IPS-NIHi11 (cell line): ENCODE results near the gene FGF8.

Source experiments
- DNase-seq: peaks from one replicate; pipeline ENCODE4 v3.0.0; 2012; ENCODE audit warnings: mixed read lengths, low spot score

The FGF8 gene

DNA sequence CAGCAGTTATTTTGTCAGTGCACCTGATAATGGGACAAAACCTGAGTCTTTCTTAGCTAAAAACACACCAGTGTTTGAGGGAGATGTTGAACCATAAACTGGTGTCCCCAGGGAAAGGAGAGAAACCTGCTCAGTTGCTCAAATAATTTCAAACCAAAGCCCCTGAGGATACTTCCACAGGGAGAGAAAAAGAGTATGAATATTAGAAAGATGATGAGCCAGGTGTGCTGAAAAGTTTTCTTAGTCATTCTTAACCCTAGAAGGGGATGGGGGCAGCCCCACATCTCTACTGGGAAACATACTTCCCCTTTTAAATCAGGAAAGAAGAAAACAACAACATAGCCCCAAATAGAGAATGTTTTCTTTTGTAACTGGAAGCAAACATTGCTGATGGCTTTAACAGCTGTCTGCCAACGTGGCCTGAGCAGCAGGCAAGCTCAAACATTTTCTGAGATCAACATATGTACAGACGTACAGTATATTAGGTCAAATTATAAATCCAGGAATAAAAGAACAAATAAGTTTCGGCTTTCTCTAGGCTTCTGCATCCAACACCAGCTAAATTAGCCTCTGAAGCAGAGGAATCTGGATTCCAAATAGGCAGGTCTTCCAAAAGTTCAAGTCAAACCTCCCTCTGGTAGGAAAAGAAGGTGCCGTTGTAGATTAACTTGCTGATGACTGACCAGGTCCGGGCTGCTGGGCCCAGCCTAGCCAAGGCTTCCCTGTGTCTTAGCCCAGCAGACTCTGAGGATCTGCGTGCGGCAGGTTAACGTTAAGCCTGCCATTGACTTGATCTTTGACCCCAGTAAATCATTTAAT, 50.4 kb downstream of the FGF8 start:
- no peak for DNase-seq

DNA sequence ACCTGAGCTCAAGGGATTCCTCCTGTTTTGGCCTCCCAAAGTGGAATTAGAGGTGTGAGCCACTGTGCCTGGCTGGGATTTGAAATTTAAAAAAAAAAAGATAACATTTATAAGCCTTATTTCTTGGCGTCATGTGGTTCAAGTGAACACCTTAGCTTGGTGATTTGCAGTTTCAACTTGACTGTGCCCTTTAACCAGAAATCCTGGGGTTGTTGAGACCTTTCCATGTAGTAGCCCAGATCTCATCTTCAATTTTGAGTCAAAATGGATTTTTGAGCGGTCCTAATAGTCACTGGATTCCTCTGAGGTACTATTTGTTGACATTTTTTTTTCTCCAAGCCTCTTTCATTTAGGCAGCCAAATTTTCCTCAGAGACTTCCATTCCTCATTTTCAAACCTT, 51.5 kb downstream of the FGF8 start:
- no peak for DNase-seq

DNA sequence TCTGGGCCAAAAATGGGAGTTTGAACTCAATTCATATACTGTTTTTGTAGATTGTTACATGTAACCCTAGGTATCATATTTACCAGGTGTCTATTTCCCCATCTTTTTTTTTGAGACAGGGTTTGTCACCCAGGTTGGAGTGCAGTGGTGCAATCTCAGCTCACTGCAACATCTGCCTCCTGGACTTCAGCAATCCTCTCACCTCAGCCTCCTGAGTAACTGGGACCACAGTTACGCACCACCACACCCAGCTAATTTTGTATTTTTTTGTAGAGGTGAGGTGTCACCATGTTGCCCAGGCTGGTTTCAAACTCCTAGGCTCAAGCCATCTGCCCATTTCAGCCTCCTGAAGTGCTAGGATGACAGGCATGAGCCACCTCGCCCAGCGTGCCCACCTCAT, 52.7 kb downstream of the FGF8 start:
- DNase-seq, result no peak

DNA sequence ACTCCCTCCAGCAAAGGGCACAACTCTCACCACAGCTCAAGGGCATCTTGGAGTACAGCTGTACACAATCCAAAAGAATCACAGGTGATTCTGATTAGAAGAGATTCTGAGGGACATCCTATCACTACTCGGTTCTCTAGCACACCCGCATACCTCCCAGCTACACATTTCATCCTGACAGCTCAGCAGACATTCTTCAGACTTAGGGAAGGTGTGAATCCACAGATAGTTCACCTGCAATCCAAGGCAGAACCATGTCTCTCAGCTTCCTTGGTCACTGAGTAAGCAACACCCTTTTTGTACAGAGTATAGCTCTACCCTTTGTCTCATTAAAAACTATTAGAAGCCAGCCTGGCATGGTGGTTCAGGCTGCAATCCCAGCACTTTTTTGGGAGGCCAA, 54.1 kb downstream of the FGF8 start:
- no peak for DNase-seq

DNA sequence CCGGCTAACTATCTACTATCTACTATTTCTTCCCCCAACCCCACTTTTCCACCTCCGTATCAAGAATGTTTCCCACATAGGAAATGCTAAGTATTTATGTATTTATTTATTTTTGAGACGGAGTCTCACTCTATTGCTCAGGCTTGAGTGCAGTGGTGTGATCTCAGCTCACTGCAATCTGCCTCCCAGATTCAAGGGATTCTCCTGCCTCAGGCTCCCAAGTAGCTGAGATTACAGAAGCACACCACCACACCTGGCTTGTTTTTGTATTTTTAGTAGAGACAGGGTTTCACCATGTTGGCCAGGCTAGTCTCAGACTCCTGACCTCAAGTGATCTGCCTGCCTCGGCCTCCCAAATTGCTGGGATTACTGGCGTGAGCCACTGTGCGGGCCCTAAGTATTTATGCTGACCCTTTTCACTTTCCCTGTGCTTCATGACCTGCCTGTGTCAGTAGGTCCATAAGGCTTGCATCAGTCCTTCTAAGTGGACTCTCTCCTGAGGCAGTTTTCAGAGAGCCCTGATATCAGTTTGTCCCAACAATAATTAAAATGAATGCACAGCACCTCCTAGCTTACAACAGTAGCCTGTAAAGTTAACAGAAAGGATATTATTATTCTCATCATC, 55.2 kb downstream of the FGF8 start:
- DNase-seq, result no peak
